IMR-90 (cell line): Measurements from ENCODE around the gene TEC. TPM values are rescaled to one million over a fixed set of nuclear protein-coding genes. Genes with fewer than 3 reads are reported as not detected.

Source experiments
- ATAC-seq: fragments of 200-7000 bp; cut with Tn5 transposase; 2 replicates; pipeline ENCODE4 v1.9.1; 2020; ENCODE audit warnings: low read depth, mild to moderate bottlenecking, moderate library complexity
- BruUV-seq: library from RNA; stranded (reverse); fragments of 400-500 nt; replicated peaks from 2 replicates; lab custom pipeline; 2021; lab: Mats Ljungman, UMichigan
- CTCF ChIA-PET: fragments of 300-600 bp; formaldehyde crosslinking; extraction: SDS; loops from one replicate; lab custom pipeline; 2021; ENCODE audit warnings: antibody characterized with exemption; lab: Yijun Ruan, JAX
- POLR2A ChIA-PET: fragments of 300-600 bp; sonication (Branson Sonifier 250); formaldehyde crosslinking; loops from one replicate; lab custom pipeline; 2022; ENCODE audit warnings: antibody characterized with exemption; ENCODE audit not compliant: unreplicated experiment; lab: Charles Lee
- DNase-seq: peaks from one replicate; pipeline ENCODE4 v3.0.0; 2013
- H2AFZ ChIP-seq: replicated peaks from 2 replicates; pipeline ENCODE3; 2013; ENCODE audit warnings: low read length, mild to moderate bottlenecking; ENCODE audit not compliant: poor library complexity
- H2AK5ac ChIP-seq: 2 replicates; pipeline ENCODE4 v1.6.1; 2013; ENCODE audit warnings: low read depth, low read length, inconsistent platforms
- H2AK9ac ChIP-seq: replicated peaks from 2 replicates; pipeline ENCODE3; 2013; ENCODE audit warnings: mild to moderate bottlenecking, low read depth, low read length, moderate library complexity; ENCODE audit not compliant: poor library complexity
- H2BK120ac ChIP-seq: 2 replicates; pipeline ENCODE4 v1.6.1; 2013; ENCODE audit warnings: low read depth, low read length, inconsistent platforms
- H2BK15ac ChIP-seq: 3 replicates; pipeline ENCODE4 v1.6.1; 2013; ENCODE audit warnings: low read depth, low read length, inconsistent platforms
- H2BK20ac ChIP-seq: 2 replicates; pipeline ENCODE4 v1.6.1; 2013; ENCODE audit warnings: low read depth, mild to moderate bottlenecking, inconsistent platforms, low read length, moderate library complexity
- H2BK5ac ChIP-seq: 2 replicates; pipeline ENCODE4 v1.6.1; 2013; ENCODE audit warnings: mild to moderate bottlenecking, low read depth, low read length, inconsistent platforms; ENCODE audit not compliant: poor library complexity, severe bottlenecking
- H3K14ac ChIP-seq: replicated peaks from 2 replicates; pipeline ENCODE4 v1.6.1; 2013; ENCODE audit warnings: low read depth, low read length, inconsistent platforms
- H3K18ac ChIP-seq: 2 replicates; pipeline ENCODE4 v1.6.1; 2013; ENCODE audit warnings: low read depth, low read length, control low read depth
- H3K23ac ChIP-seq: 2 replicates; pipeline ENCODE4 v1.6.1; 2013; ENCODE audit warnings: low read depth, low read length, inconsistent platforms
- H3K27ac ChIP-seq: 2 replicates; pipeline ENCODE4 v1.5.1; 2013; ENCODE audit warnings: mild to moderate bottlenecking, control low read depth, low read length; ENCODE audit not compliant: insufficient read depth
- H3K27me3 ChIP-seq: 2 replicates; pipeline ENCODE4 v1.6.1; 2013; ENCODE audit warnings: low read length; ENCODE audit not compliant: control insufficient read depth, insufficient read depth
- H3K36me3 ChIP-seq: 2 replicates; pipeline ENCODE4 v1.6.1; 2013; ENCODE audit warnings: low read length, mixed read lengths; ENCODE audit not compliant: control insufficient read depth, insufficient read depth
- H3K4ac ChIP-seq: 2 replicates; pipeline ENCODE4 v1.6.1; 2013; ENCODE audit warnings: low read depth, low read length, inconsistent platforms
- H3K4me1 ChIP-seq: 2 replicates; pipeline ENCODE4 v1.6.1; 2013; ENCODE audit warnings: low read length, mixed read lengths; ENCODE audit not compliant: control insufficient read depth, insufficient read depth
- H3K4me2 ChIP-seq: 2 replicates; pipeline ENCODE4 v1.6.1; 2013; ENCODE audit warnings: low read depth, mild to moderate bottlenecking, control low read depth, low read length, moderate library complexity
- H3K4me3 ChIP-seq: 2 replicates; pipeline ENCODE4 v1.5.1; 2013; ENCODE audit warnings: low read depth, mild to moderate bottlenecking, control low read depth, low read length, moderate library complexity; ENCODE audit not compliant: insufficient read depth
- H3K56ac ChIP-seq: 2 replicates; pipeline ENCODE4 v1.6.1; 2013; ENCODE audit warnings: low read length, inconsistent platforms; ENCODE audit not compliant: insufficient read depth; ENCODE audit errors: extremely low read depth
- H3K79me1 ChIP-seq, 2 experiments: 2 replicates each; pipeline ENCODE4 v1.6.1; 2013; ENCODE audit warnings: low read length in 2 of 2, inconsistent platforms in 1 of 2, low read depth in 1 of 2
- H3K9ac ChIP-seq: 2 replicates; pipeline ENCODE4 v1.6.1; 2013; ENCODE audit warnings: low read depth, low read length, control low read depth
- H3K9me1 ChIP-seq: 2 replicates; pipeline ENCODE4 v1.6.1; 2013; ENCODE audit warnings: low read length, inconsistent platforms; ENCODE audit not compliant: insufficient read depth
- H3K9me3 ChIP-seq: 2 replicates; pipeline ENCODE4 v1.6.1; 2013; ENCODE audit warnings: low read length; ENCODE audit not compliant: control insufficient read depth, insufficient read depth
- H4K20me1 ChIP-seq: 2 replicates; pipeline ENCODE4 v1.6.1; 2013; ENCODE audit warnings: low read length, inconsistent platforms; ENCODE audit not compliant: insufficient read depth
- H4K5ac ChIP-seq: 2 replicates; pipeline ENCODE4 v1.6.1; 2013; ENCODE audit warnings: mild to moderate bottlenecking, low read depth, low read length, control low read depth
- H4K8ac ChIP-seq, 2 experiments: 2 replicates each; pipeline ENCODE4 v1.6.1; 2013; ENCODE audit warnings: low read depth in 2 of 2, low read length in 2 of 2, control low read depth in 1 of 2, inconsistent platforms in 1 of 2
- H4K91ac ChIP-seq: 2 replicates; pipeline ENCODE4 v1.6.1; 2013; ENCODE audit warnings: low read depth, low read length, inconsistent platforms; ENCODE audit not compliant: insufficient read depth
- BHLHE40 ChIP-seq: fragments of 150-350 bp; IDR thresholded peaks from 2 replicates; pipeline ENCODE4 v1.6.1; 2016; ENCODE audit warnings: mild to moderate bottlenecking, low read depth, low read length
- CEBPB ChIP-seq: IDR thresholded peaks from 2 replicates; pipeline ENCODE4 v1.6.1; 2012; ENCODE audit warnings: low read depth, low read length, improper control_type of control experiment
- FOS ChIP-seq: fragments of 150-350 bp; IDR thresholded peaks from 2 replicates; pipeline ENCODE4 v1.6.1; 2016; ENCODE audit warnings: low read depth, low read length
- MAFK ChIP-seq: IDR thresholded peaks from 2 replicates; pipeline ENCODE4 v1.6.1; 2012; ENCODE audit warnings: low read depth, low read length, improper control_type of control experiment
- MAZ ChIP-seq: IDR thresholded peaks from 2 replicates; pipeline ENCODE4 v1.6.1; 2012; ENCODE audit warnings: low read depth, mild to moderate bottlenecking, low read length, improper control_type of control experiment, moderate library complexity, borderline replicate concordance
- MXI1 ChIP-seq: IDR thresholded peaks from 2 replicates; pipeline ENCODE4 v1.6.1; 2012; ENCODE audit warnings: low read depth, mild to moderate bottlenecking, low read length, moderate library complexity, borderline replicate concordance
- POLR2A ChIP-seq: IDR thresholded peaks from 2 replicates; pipeline ENCODE4 v1.6.1; 2012; ENCODE audit warnings: mild to moderate bottlenecking, low read depth, low read length
- RAD21 ChIP-seq: IDR thresholded peaks from 2 replicates; pipeline ENCODE4 v1.6.1; 2012; ENCODE audit warnings: low read length, improper control_type of control experiment
- WGBS, 2 experiments: methylation state at CpG; one replicate each; pipeline versions ENCODE4 v1.1.5 to v1.1.7; 2013; ENCODE audit warnings: missing lambda C conversion rate in 2 of 2; ENCODE audit not compliant: insufficient read length in 1 of 2; ENCODE audit errors: extremely low coverage in 2 of 2; 5-methylcytosine and 5-hydroxymethylcytosine counted together
- dilution Hi-C: fragments of 300-500 bp; cut with HindIII; formaldehyde crosslinking; loops from one replicate; pipeline ENCODE4 v1.14.3; 2018; ENCODE audit warnings: low sequenced_read_pairs; ENCODE audit not compliant: unreplicated experiment
- in situ Hi-C: fragments of 300-500 bp; cut with MboI; formaldehyde crosslinking; loops from 3 replicates; pipeline ENCODE4 v1.14.3; 2019; ENCODE audit warnings: low sequenced_read_pairs, inconsistent platforms, mixed read lengths
- intact Hi-C: fragments of 100-400 bp; cut with micrococcal nuclease; formaldehyde crosslinking; loops from 2 replicates; pipeline ENCODE4 v1.10.0; 2022
- polyA plus RNA-seq, 3 experiments: library from polyadenylated mRNA; depleted of rRNA; stranded (reverse); fragments of >200 nt; gene quantifications; 2 replicates each; pipeline ENCODE4 v1.2.3, GENCODE V29; 2012; ENCODE audit warnings: low replicate concordance in 1 of 3
- total RNA-seq: library from RNA; depleted of rRNA; stranded (reverse); fragments of >200 nt; gene quantifications from 2 replicates; pipeline ENCODE4 v1.2.3, GENCODE V29; 2012

Gene TEC
- total and polyA plus RNA-seq, 2 of the 4 experiments (the other 2 are of a cell fraction) = 0.39 to 0.54 TPM

- Histone ChIP-seq H3K9me1 (no peaks in the 10 kb centered on the region; the same call in 1 of the 2 replicates), H3K18ac (no peak overlapping the region), H2BK20ac (no peak overlapping the region), H4K5ac (no peak overlapping the region), H3K9ac (no peak overlapping the region), H2BK120ac (no peak overlapping the region), H2AK5ac (no peak overlapping the region), H3K4ac (no peak overlapping the region), H3K56ac (no peak overlapping the region), H3K36me3 (no peaks in the 10 kb centered on the region), H2BK15ac (no peak overlapping the region), H4K8ac (no peak overlapping the region), H3K27me3 (peaks cover 1% of the 10 kb centered on the region), H2AFZ (no peak overlapping the region), H3K79me1 (no peaks in the 10 kb centered on the region), H4K20me1 (no peaks in the 10 kb centered on the region), H2BK5ac (no peak overlapping the region), H4K91ac (no peak overlapping the region), H3K4me3 (no peak overlapping the region), H3K27ac (no peak overlapping the region), H3K9me3 (no peaks in the 10 kb centered on the region), H2AK9ac (no peak overlapping the region), H3K14ac (no peak overlapping the region), H3K4me2 (no peak overlapping the region), H3K23ac (no peak overlapping the region), H3K4me1 (peaks cover 4% of the 10 kb centered on the region; the same call in 1 of the 2 replicates)
- POLR2A ChIA-PET = no interaction called here
- in situ Hi-C loops = no loop called here
- DNase-seq (no peak), ATAC-seq (no peak)
- TF ChIP-seq RAD21 (no peak), CEBPB (no peak), BHLHE40 (no peak), MAFK (no peak), MAZ (no peak), MXI1 (no peak), POLR2A (no peak), FOS (no peak)
- WGBS, 2 experiments = no CpG with 5 or more reads among the region's 3 CpGs
- CTCF ChIA-PET = no interaction called here
- intact Hi-C loops = no loop called here
- BruUV-seq = no TSS peak
- dilution Hi-C loops = no loop called here
These were observed 75.6 kb downstream of the TEC start for GRCh38 chr4:48193921-48194468.
